Measurements from ENCODE around the gene DNAH5. TPM values are rescaled to one million over a fixed set of nuclear protein-coding genes. Genes with fewer than 3 reads are reported as not detected.

The DNAH5 gene
- total RNA-seq, 4 donors from 2014 or later: 0.17 to 1.2 (median 0.63) TPM

DNA sequence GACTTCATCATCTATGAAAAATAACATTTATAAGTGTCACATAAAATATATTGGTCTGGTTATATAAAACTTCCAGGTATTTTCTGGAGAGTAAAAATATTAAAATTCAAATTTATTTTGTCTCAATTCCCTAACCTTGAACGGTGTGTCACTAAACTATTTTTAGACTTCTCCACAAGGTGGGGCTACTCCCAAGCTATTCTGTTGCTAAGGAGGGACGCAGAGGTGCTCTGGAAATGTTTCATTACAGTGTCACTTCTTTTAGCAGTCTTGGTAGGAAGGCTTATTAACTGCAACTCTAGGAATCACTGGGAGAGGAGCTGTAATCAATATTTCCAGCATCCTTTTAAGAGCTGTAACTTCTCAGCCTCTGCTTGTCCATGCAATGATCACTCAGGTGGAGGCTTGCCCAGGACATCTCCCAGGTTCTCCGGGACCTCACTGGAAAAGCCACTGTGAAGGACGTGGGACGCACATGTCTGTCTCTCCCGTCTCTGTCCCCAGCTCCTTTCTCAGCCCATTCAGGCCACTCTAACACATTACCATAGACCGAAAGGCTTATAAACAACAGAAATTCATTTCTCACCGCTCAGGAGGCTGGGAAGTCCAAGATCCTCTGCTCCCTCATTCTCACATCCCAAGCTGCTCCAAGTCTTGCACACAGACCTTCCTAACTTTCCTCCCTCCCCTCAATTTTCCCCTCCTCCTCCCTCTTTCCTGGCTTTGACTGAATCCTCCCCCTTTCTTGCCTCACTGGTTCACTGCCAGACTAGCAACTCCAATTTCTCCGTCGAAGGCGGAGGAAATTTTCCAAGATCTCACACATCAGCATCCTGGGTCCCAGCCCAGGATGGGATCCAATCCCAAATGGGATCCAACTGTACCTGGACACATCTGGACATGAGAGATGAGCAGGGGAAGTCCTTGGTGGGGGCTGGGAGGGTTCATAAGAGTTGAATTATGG, 32.7 kb upstream of the DNAH5 start:
- DNase-seq (ENCODE audit: extremely low spot score): no peak
- TF ChIP-seq EP300 (IDR thresholded peaks at IDR 0.05): no peak
- no peak for TF ChIP-seq POLR2AphosphoS5 (IDR thresholded peaks at IDR 0.05)
- TF ChIP-seq POLR2A (IDR thresholded peaks at IDR 0.05; ENCODE audit: low read depth): no peak
- TF ChIP-seq, protein P1, sequence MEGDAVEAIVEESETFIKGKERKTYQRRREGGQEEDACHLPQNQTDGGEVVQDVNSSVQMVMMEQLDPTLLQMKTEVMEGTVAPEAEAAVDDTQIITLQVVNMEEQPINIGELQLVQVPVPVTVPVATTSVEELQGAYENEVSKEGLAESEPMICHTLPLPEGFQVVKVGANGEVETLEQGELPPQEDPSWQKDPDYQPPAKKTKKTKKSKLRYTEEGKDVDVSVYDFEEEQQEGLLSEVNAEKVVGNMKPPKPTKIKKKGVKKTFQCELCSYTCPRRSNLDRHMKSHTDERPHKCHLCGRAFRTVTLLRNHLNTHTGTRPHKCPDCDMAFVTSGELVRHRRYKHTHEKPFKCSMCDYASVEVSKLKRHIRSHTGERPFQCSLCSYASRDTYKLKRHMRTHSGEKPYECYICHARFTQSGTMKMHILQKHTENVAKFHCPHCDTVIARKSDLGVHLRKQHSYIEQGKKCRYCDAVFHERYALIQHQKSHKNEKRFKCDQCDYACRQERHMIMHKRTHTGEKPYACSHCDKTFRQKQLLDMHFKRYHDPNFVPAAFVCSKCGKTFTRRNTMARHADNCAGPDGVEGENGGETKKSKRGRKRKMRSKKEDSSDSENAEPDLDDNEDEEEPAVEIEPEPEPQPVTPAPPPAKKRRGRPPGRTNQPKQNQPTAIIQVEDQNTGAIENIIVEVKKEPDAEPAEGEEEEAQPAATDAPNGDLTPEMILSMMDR (IDR thresholded peaks at IDR 0.05): peak; percentile 22 to 40 (median 35)
- WGBS: 51% methylated on average over 11 of the region's 11 CpGs

DNA sequence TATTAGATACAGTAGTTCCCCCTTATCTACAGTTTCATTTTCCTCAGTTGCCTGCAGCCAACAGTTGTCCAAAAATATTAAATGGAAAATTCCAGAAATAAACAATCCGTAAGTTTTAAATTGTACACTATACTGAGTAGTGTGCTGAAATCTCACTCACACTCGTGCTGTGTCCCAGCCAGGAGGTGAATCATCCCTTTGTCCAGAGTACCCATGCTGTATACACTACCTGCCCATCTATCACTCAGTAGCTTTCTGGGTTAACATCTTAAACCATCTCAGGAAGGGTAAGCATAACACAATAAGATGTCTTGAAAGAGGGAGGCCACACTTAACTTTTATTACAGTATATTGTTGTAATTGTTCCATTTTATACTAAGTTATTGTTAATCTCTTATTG, 31.7 kb upstream of the DNAH5 start:
- Histone ChIP-seq H3K4me1 (peaks cover 0 to 19% (median 17%) of the 10 kb centered on the region in 4 donors), H3K4me3 (no peak overlapping the region), H3K36me3 (no peaks in the 10 kb centered on the region), H3K27me3 (no peaks in the 10 kb centered on the region), H3K9me3 (no peaks in the 10 kb centered on the region), H3K27ac (replicated peaks in 1 of 4) (no peak overlapping the region)
- intact Hi-C loops (cut with DNase I): no loop called here
- TF ChIP-seq POLR2A (IDR thresholded peaks at IDR 0.05; ENCODE audit: low read depth): no peak
- TF ChIP-seq POLR2AphosphoS5 (IDR thresholded peaks at IDR 0.05): no peak
- no peak for TF ChIP-seq EP300 (IDR thresholded peaks at IDR 0.05)
- TF ChIP-seq, protein P1 (IDR thresholded peaks at IDR 0.05): no peak
- DNase-seq (ENCODE audit: extremely low spot score): no peak
- WGBS: 40% methylated on average over 2 of the region's 2 CpGs

More for the DNA sequence above, 32.7 kb upstream of the DNAH5 start:
- no peak overlapping the region for H3K4me3 ChIP-seq
- H3K36me3 ChIP-seq: no peaks in the 10 kb centered on the region
- no peak overlapping the region for H3K27ac ChIP-seq (replicated peaks in 1 of 4)
- no peaks in the 10 kb centered on the region for H3K9me3 ChIP-seq
- intact Hi-C loops (cut with DNase I): no loop called here
- no peaks in the 10 kb centered on the region for H3K27me3 ChIP-seq
- peaks cover 0 to 19% (median 17%) of the 10 kb centered on the region in 4 donors for H3K4me1 ChIP-seq

DNA sequence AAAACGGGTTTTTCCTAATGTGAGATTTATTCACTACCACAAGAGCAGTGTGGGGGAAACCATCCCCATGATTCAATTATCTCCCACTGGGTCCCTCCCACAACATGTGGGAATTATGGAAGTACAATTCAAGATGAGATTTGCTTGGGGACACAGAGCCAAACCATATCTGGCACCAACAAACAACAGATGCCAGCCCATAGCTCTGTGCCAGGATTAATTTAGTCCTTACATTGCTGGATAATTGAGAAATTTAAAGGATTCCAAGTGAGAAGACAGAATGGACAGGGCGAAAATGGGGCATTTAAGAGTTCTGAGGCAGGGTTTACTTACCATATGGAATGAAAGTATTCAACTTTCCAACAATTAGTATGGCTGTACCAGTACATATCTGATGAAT, 30.8 kb upstream of the DNAH5 start:
- Histone ChIP-seq H3K36me3 (no peaks in the 10 kb centered on the region), H3K4me1 (peaks cover 0 to 19% (median 17%) of the 10 kb centered on the region in 4 donors), H3K27me3 (no peaks in the 10 kb centered on the region), H3K4me3 (no peak overlapping the region), H3K27ac (replicated peaks in 1 of 4) (no peak overlapping the region), H3K9me3 (no peaks in the 10 kb centered on the region)
- intact Hi-C loops (cut with DNase I): no loop called here
- 86% methylated on average over 2 of the region's 2 CpGs for WGBS
- no peak for DNase-seq (ENCODE audit: extremely low spot score)
- TF ChIP-seq POLR2A (IDR thresholded peaks at IDR 0.05; ENCODE audit: low read depth) (no peak), EP300 (IDR thresholded peaks at IDR 0.05) (no peak), POLR2AphosphoS5 (IDR thresholded peaks at IDR 0.05) (no peak)
- TF ChIP-seq, protein P1 (IDR thresholded peaks at IDR 0.05): no peak

DNA sequence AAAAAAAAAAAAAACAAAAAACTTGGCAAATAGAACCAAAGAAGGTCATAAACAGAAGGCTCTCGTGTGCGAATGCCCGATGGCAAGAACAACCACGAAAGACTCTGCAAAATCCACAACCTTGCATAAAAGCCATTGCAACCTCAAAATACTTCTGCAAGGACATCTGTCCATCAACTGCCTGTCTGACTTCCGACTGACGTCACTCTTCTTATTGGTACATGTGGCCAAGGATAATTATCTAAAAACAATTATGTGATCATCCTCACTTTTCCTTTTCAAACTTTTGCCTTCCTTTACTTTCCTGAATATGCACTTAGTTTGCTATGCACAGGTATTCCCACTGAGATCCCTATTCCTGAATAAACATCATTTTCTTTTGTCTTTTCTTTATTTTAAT, 29.2 kb upstream of the DNAH5 start:
- no peaks in the 10 kb centered on the region for H3K36me3 ChIP-seq
- TF ChIP-seq POLR2A (IDR thresholded peaks at IDR 0.05; ENCODE audit: low read depth): no peak
- TF ChIP-seq, protein P1 (IDR thresholded peaks at IDR 0.05): no peak
- TF ChIP-seq POLR2AphosphoS5 (IDR thresholded peaks at IDR 0.05): no peak
- TF ChIP-seq EP300 (IDR thresholded peaks at IDR 0.05): no peak
- peaks cover 0 to 19% (median 17%) of the 10 kb centered on the region in 4 donors for H3K4me1 ChIP-seq
- intact Hi-C loops (cut with DNase I): no loop called here
- H3K9me3 ChIP-seq: no peaks in the 10 kb centered on the region
- no peak overlapping the region for H3K4me3 ChIP-seq
- H3K27me3 ChIP-seq: no peaks in the 10 kb centered on the region
- DNase-seq (ENCODE audit: extremely low spot score): no peak
- H3K27ac ChIP-seq (replicated peaks in 1 of 4): no peak overlapping the region
- 89% methylated on average over 6 of the region's 6 CpGs for WGBS

All from esophagus muscularis mucosa (tissue), 4 donors.